GM19397 (cell line): Measurements from ENCODE around the gene INTS4.
"Not testable (repeated sequence)": the region's sequence is repeated elsewhere in the genome, so short reads cannot be mapped to it uniquely, and the experiment has no call there.

Source experiments
- ATAC-seq: cut with Tn5 transposase; IDR thresholded peaks from one replicate; pipeline ENCODE4 v1.9.1; 2021; ENCODE audit warnings: mild to moderate bottlenecking, moderate library complexity; ENCODE audit not compliant: unreplicated experiment

The INTS4 gene

GRCh38 chr11:78025378-78025777 lies 30.9 kb upstream of the INTS4 start:
- ATAC-seq: no peak

GRCh38 chr11:78023426-78023825 lies 29.0 kb upstream of the INTS4 start:
- no peak for ATAC-seq

GRCh38 chr11:78022397-78023396 lies 28.2 kb upstream of the INTS4 start, which contains the start of gene KCTD14:
Gene KCTD14 (minus strand): TSS chr11:78023276. CDS start chr11:78023249, 27 bp downstream.
- no peak for ATAC-seq

- no peak for ATAC-seq
Observed at GRCh38 chr11:78021611-78022010, 27.1 kb upstream of the INTS4 start.

- ATAC-seq: no peak
Observed at GRCh38 chr11:78020246-78020645, 25.8 kb upstream of the INTS4 start.

- no peak for ATAC-seq
Observed at GRCh38 chr11:78019808-78020207, 25.3 kb upstream of the INTS4 start.

GRCh38 chr11:78015878-78016277 lies 21.4 kb upstream of the INTS4 start:
- no peak for ATAC-seq

GRCh38 chr11:78014937-78015520 lies 20.6 kb upstream of the INTS4 start:
- ATAC-seq: not testable (repeated sequence)

GRCh38 chr11:78011301-78011700 lies 16.8 kb upstream of the INTS4 start:
- no peak for ATAC-seq

GRCh38 chr11:78010755-78011154 lies 16.3 kb upstream of the INTS4 start:
- ATAC-seq: no peak

GRCh38 chr11:78010304-78010703 lies 15.8 kb upstream of the INTS4 start:
- ATAC-seq: no peak

- no peak for ATAC-seq
Observed at GRCh38 chr11:78009062-78009461, 14.6 kb upstream of the INTS4 start.

- ATAC-seq: no peak
Observed at GRCh38 chr11:78000193-78000592, 5.7 kb upstream of the INTS4 start.

- no peak for ATAC-seq
Observed at GRCh38 chr11:77999446-78000030, 5.1 kb upstream of the INTS4 start.

- ATAC-seq: no peak
Observed at GRCh38 chr11:77993902-77994301, 566 bp downstream of the INTS4 start.

GRCh38 chr11:77990981-77991380 lies 3.5 kb downstream of the INTS4 start:
- ATAC-seq: no peak

- ATAC-seq: not testable (repeated sequence)
Observed at GRCh38 chr11:77986456-77986855, 8.0 kb downstream of the INTS4 start.

GRCh38 chr11:77981346-77981947 lies 13.0 kb downstream of the INTS4 start:
- no peak for ATAC-seq

GRCh38 chr11:77968337-77968736 lies 26.1 kb downstream of the INTS4 start:
- ATAC-seq: peak; percentile 58

- no peak for ATAC-seq
Observed at GRCh38 chr11:77967753-77968152, 26.7 kb downstream of the INTS4 start.

- no peak for ATAC-seq
Observed at GRCh38 chr11:77967121-77967520, 27.3 kb downstream of the INTS4 start.
